Sigmoid colon (tissue), 7 donors: ENCODE measurements around the gene WDR86. TPM values are rescaled to one million over a fixed set of nuclear protein-coding genes. Genes with fewer than 3 reads are reported as not detected.

Experiments
- DNase-seq: peaks from one replicate; pipeline ENCODE4 v3.0.0-alpha.2; 2019
- H3K27ac ChIP-seq, 4 donors: fragments of 200-600 bp; sonication (generic); one replicate each; pipeline ENCODE4 v1.5.1; 2016 to 2019; ENCODE audit warnings: mild to moderate bottlenecking in 1 of 4
- H3K27me3 ChIP-seq, 3 donors: fragments of 200-600 bp; sonication (generic); one replicate each; pipeline ENCODE4 v1.5.1; 2019; ENCODE audit warnings: mild to moderate bottlenecking in 1 of 3
- H3K36me3 ChIP-seq, 4 donors: fragments of 200-600 bp; sonication (generic); one replicate each; pipeline ENCODE4 v1.5.1; 2016 to 2019
- H3K4me1 ChIP-seq, 4 donors: fragments of 200-600 bp; sonication (generic); one replicate each; pipeline ENCODE4 v1.5.1; 2017 to 2019
- H3K4me3 ChIP-seq, 4 donors: fragments of 200-600 bp; sonication (generic); one replicate each; pipeline ENCODE4 v1.5.1; 2017 to 2019; ENCODE audit warnings: mild to moderate bottlenecking in 2 of 4, moderate library complexity in 1 of 4
- H3K9me3 ChIP-seq, 4 donors: fragments of 200-600 bp in 3 of 4; sonication (generic) in 3 of 4; one replicate each; pipeline versions ENCODE4 v1.5.1 to v1.6.1; 2013 to 2019
- EP300 ChIP-seq, 4 donors: sonication (generic); formaldehyde crosslinking; IDR thresholded peaks; one replicate each; pipeline ENCODE4 v1.6.1; 2017; ENCODE audit warnings: antibody characterized with exemption in 4 of 4
- POLR2A ChIP-seq, 2 donors: fragments of 450-650 bp; IDR thresholded peaks; one replicate each; pipeline ENCODE4 v1.6.1; 2016; ENCODE audit warnings: antibody characterized with exemption in 2 of 2, mild to moderate bottlenecking in 2 of 2, moderate library complexity in 2 of 2
- POLR2AphosphoS5 ChIP-seq, 4 donors: sonication (generic); formaldehyde crosslinking; IDR thresholded peaks; one replicate each; pipeline ENCODE4 v1.6.1; 2017; ENCODE audit warnings: antibody characterized with exemption in 4 of 4
- WGBS, 2 donors: extraction: QIAGEN DNeasy Blood & Tissue Kit; methylation state at CpG; one replicate each; pipeline ENCODE4 v1.1.7; 2013; 5-methylcytosine and 5-hydroxymethylcytosine counted together
- intact Hi-C: fragments of 100-400 bp; cut with DNase I; formaldehyde crosslinking; loops from one replicate; pipeline ENCODE4 v1.15.1; 2023
- polyA plus RNA-seq, 3 donors: library from polyadenylated mRNA; stranded (reverse); fragments of 200-250 nt; gene quantifications; one replicate each; pipeline ENCODE4 v1.2.3, GENCODE V29; 2013
- total RNA-seq, 4 donors: library from RNA; depleted of rRNA; stranded (reverse); fragments of >200 nt; gene quantifications; one replicate each; pipeline ENCODE4 v1.1.0, GENCODE V29; 2016
- TF ChIP-seq, protein P1 (sequence below), 4 experiments: fragments of 450-650 bp in 3 of 4; fragments of 200-600 bp in 1 of 4; IDR thresholded peaks; one replicate each; pipeline ENCODE4 v1.5.1; 2016 to 2019; ENCODE audit warnings: antibody characterized with exemption in 4 of 4, mild to moderate bottlenecking in 3 of 4, moderate library complexity in 2 of 4
- donor health status: healthy with polysubstance abuse.
- donor health status: Bipolar disorder and iron deficiency.
- donor health status: healthy.

Gene WDR86
- total and polyA plus RNA-seq, 7 donors, result 0.46 to 23.8 (median 14.4) TPM

- H3K4me3 ChIP-seq, result no peak overlapping the region
- DNase-seq, result no peak
- no peaks in the 10 kb centered on the region for H3K9me3 ChIP-seq
- H3K27ac ChIP-seq, result no peak overlapping the region
- 92% methylated on average over 10 of the region's 10 CpGs for WGBS, 2 donors
- no peaks in the 10 kb centered on the region for H3K27me3 ChIP-seq
- TF ChIP-seq EP300 (IDR thresholded peaks at IDR 0.05) (no peak), POLR2A (IDR thresholded peaks at IDR 0.05) (no peak), POLR2AphosphoS5 (IDR thresholded peaks at IDR 0.05) (no peak)
- TF ChIP-seq, protein P1, sequence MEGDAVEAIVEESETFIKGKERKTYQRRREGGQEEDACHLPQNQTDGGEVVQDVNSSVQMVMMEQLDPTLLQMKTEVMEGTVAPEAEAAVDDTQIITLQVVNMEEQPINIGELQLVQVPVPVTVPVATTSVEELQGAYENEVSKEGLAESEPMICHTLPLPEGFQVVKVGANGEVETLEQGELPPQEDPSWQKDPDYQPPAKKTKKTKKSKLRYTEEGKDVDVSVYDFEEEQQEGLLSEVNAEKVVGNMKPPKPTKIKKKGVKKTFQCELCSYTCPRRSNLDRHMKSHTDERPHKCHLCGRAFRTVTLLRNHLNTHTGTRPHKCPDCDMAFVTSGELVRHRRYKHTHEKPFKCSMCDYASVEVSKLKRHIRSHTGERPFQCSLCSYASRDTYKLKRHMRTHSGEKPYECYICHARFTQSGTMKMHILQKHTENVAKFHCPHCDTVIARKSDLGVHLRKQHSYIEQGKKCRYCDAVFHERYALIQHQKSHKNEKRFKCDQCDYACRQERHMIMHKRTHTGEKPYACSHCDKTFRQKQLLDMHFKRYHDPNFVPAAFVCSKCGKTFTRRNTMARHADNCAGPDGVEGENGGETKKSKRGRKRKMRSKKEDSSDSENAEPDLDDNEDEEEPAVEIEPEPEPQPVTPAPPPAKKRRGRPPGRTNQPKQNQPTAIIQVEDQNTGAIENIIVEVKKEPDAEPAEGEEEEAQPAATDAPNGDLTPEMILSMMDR (IDR thresholded peaks at IDR 0.05), result no peak
- H3K36me3 ChIP-seq, result peaks cover 23 to 80% (median 30%) of the 10 kb centered on the region in 4 donors
- peaks cover 0 to 2% (median 0%) of the 10 kb centered on the region in 4 donors for H3K4me1 ChIP-seq
- intact Hi-C loops, result no loop called here
Measured at GRCh38 chr7:151375530-151376217, 34.2 kb downstream of the WDR86 start.

- Histone ChIP-seq H3K27ac (no peak overlapping the region), H3K4me3 (no peak overlapping the region), H3K9me3 (no peaks in the 10 kb centered on the region), H3K4me1 (no peaks in the 10 kb centered on the region), H3K27me3 (no peaks in the 10 kb centered on the region), H3K36me3 (peaks cover 23 to 85% (median 30%) of the 10 kb centered on the region in 4 donors)
- intact Hi-C loops, result no loop called here
- peak; percentile 40 for DNase-seq
- TF ChIP-seq EP300 (IDR thresholded peaks at IDR 0.05), result no peak
- TF ChIP-seq, protein P1 (IDR thresholded peaks at IDR 0.05), result no peak
- TF ChIP-seq POLR2AphosphoS5 (IDR thresholded peaks at IDR 0.05), result no peak
- TF ChIP-seq POLR2A (IDR thresholded peaks at IDR 0.05), result no peak
- 82 to 85% methylated on average over 15 of the region's 15 CpGs for WGBS, 2 donors
Measured at GRCh38 chr7:151374726-151375125, 35.1 kb downstream of the WDR86 start.

DNA sequence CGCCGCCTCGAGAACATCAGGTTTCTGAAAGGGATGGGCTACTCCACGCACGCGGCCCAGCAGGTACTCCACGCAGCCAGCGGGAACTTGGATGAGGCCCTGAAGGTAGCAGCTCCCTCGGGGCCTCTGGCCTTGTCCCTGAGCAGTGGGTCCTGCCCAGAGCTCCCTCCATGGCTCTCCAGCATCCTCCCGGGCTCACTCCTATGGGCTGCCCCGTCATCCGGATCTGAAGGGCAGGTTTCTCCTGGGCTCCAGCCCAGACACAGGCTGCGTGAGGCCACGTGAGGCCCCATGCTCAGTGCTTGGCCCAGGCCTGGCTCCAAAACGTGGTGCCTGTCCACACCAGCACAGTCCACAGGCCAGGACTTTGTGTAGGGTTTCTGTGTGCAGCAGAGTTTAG, 35.7 kb downstream of the WDR86 start:
- Histone ChIP-seq H3K27ac (no peak overlapping the region), H3K27me3 (no peaks in the 10 kb centered on the region), H3K4me3 (no peak overlapping the region), H3K36me3 (peaks cover 23 to 85% (median 30%) of the 10 kb centered on the region in 4 donors), H3K4me1 (no peaks in the 10 kb centered on the region), H3K9me3 (no peaks in the 10 kb centered on the region)
- intact Hi-C loops, result no loop called here
- TF ChIP-seq POLR2AphosphoS5 (IDR thresholded peaks at IDR 0.05) (no peak), POLR2A (IDR thresholded peaks at IDR 0.05) (no peak), EP300 (IDR thresholded peaks at IDR 0.05) (no peak)
- TF ChIP-seq, protein P1 (IDR thresholded peaks at IDR 0.05), result no peak
- peak; percentile 50 for DNase-seq
- WGBS, 2 donors, result 93 to 94% methylated on average over 15 of the region's 15 CpGs

- H3K9me3 ChIP-seq, result no peaks in the 10 kb centered on the region
- H3K4me3 ChIP-seq, result no peak overlapping the region
- H3K27me3 ChIP-seq, result no peaks in the 10 kb centered on the region
- WGBS, 2 donors, result 87 to 89% methylated on average over 13 of the region's 13 CpGs
- peak; percentile 40 for DNase-seq
- TF ChIP-seq, protein P1 (IDR thresholded peaks at IDR 0.05), result no peak
- TF ChIP-seq POLR2A (IDR thresholded peaks at IDR 0.05), result no peak
- no peak for TF ChIP-seq EP300 (IDR thresholded peaks at IDR 0.05)
- TF ChIP-seq POLR2AphosphoS5 (IDR thresholded peaks at IDR 0.05), result no peak
- intact Hi-C loops, result no loop called here
- peaks cover 23 to 85% (median 34%) of the 10 kb centered on the region in 4 donors for H3K36me3 ChIP-seq
- peaks cover 0 to 3% (median 2%) of the 10 kb centered on the region in 4 donors for H3K4me1 ChIP-seq
- H3K27ac ChIP-seq, result no peak overlapping the region
Measured at GRCh38 chr7:151373599-151373998, 36.2 kb downstream of the WDR86 start.
